ENCODE measurements around the gene LRRC8A. TPM values are rescaled to one million over a fixed set of nuclear protein-coding genes. Genes with fewer than 3 reads are reported as not detected.

LRRC8A gene
- total RNA-seq (2021; ENCODE audit: unreplicated experiment) (22.0 TPM), Bru-seq, nascent RNA (percentile 56 among the genes with signal in this experiment), BruChase-seq, experiment 1, labeled RNA remaining after a 6-hour chase (percentile 58 among the genes with signal in this experiment), BruChase-seq, experiment 2, labeled RNA remaining after a 2-hour chase (percentile 62 among the genes with signal in this experiment)
- polyA plus RNA-seq (2012): 18.5 and 23.4 TPM in 2 replicates
- long read RNA-seq, full-length matches to known transcripts: 12 of 48 reads
- long read RNA-seq, partial matches to known transcripts: 28 of 48 reads
- long read RNA-seq, other reads (novel, unspliced or antisense): 8 of 48 reads

DNA sequence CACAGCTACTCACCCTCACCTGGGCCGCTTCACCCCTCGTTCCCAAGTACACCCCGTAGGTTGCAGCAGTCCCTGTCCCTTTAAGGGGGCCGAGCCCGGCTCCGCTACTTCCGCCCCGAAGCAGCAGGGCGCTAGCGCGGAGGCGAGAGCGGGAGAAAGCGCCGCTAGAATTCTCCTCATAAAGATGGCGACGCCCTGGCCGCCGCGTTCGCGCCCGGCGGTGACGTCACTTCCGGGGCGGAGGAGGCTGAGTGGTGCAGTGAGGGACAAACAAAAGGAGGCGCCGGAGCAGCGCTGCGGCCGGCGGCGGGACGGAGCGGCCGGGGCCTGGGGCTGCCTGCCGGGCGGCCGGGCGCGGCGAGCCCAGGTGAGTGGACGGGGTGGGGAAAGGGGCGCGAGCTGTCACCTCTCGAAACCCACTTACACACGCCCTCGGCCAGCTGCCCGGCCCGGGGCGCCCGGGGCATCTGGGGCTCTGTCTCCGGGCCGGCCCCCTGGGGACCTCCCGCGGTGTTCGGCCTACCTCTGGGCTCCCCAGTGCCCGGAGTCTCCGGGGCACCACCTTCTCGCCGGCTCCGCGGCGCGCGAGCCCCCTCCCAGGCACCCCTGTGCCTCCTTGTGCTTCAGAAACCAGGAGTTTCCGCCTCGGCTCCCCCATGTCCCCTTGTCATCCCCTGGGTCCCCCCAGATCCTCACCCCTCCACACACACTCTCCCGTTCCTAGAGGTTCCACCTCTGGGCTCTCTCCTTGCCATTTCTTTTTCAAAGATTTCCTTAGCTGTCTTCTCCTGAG is at the start of gene LRRC8A, which contains the start of gene KYAT1:
Gene LRRC8A, plus strand, starts transcription at position 250 of the 793 bp plus-strand sequence. CDS start 25,032 bp downstream, outside the sequence.
Gene KYAT1, minus strand, starts transcription at position 67 of the 793 bp plus-strand sequence. CDS start 36,545 bp downstream, outside the sequence.
- no peaks in the 10 kb centered on the region for H3K9me2 ChIP-seq (ENCODE audit: insufficient read depth)
- ChIA-PET RAD21 (ENCODE audit: low non-redundant PET in 1 of 2, low total read pairs in 2 of 2, uncharacterized antibody in 2 of 2, unreplicated experiment in 2 of 2) (interaction anchor here in 1 of 2 experiments (0.6 kb wide), 1 partner anchor 14 kb away, joined by 3 read pairs; no protein-coding TSS in a partner anchor), CTCF (interaction anchor here (1.6 kb wide), 1 partner anchor 247 kb away, joined by 3 read pairs; no protein-coding TSS in a partner anchor), POLR2A (no interaction called here)
- peaks cover 7 to 25% of the 10 kb centered on the region in 2 experiments; a peak in 2 of 4 replicates for H3K4me1 ChIP-seq (ENCODE audit: control insufficient read depth in 1 of 2, insufficient read depth in 2 of 2, low read length in 2 of 2)
- H3K4me3 ChIP-seq (replicated peaks in 1 of 2; ENCODE audit: low read depth in 1 of 2, low read length in 2 of 2): peak within 1 kb of the TSS; percentile 55 to 100
- H4K20me1 ChIP-seq (ENCODE audit: insufficient read depth): no peaks in the 10 kb centered on the region
- H3K27me3 ChIP-seq (ENCODE audit: insufficient read depth, low read length): no peaks in the 10 kb centered on the region
- H2AFZ ChIP-seq (ENCODE audit: low read depth, low read length, poor library complexity, severe bottlenecking): peak within 1 kb of the TSS; percentile 61
- ATAC-seq (peak; percentile 88), DNase-seq (ENCODE audit: low read depth, low spot score) (peak; percentile 92)
- peak within 1 kb of the TSS; percentile 94 for H3K9ac ChIP-seq (ENCODE audit: low read length)
- peaks cover 35% of the 10 kb centered on the region for H3K79me2 ChIP-seq (ENCODE audit: insufficient read depth, low read length)
- H3K27ac ChIP-seq (ENCODE audit: low read depth, low read length): peak within 1 kb of the TSS; percentile 76
- intact Hi-C loops (cut with micrococcal nuclease): loop anchor here (5.0 kb wide), 2 partner anchors 150 to 245 kb away; no protein-coding TSS in a partner anchor
- peaks cover 0 to 5% of the 10 kb centered on the region in 2 experiments; a peak in 1 of 4 replicates for H3K36me3 ChIP-seq (ENCODE audit: control insufficient read depth in 1 of 2, insufficient read depth in 2 of 2, low read length in 2 of 2)
- H3K4me2 ChIP-seq (ENCODE audit: low read length): peak within 1 kb of the TSS; percentile 99
- BruUV-seq (replicated peaks): no TSS peak
- no peaks in the 10 kb centered on the region for H3K9me3 ChIP-seq (ENCODE audit: control insufficient read depth in 1 of 2, insufficient read depth in 1 of 2, low read depth in 1 of 2, low read length in 2 of 2)
- TF ChIP-seq RAD21 (IDR thresholded peaks at IDR 0.05; ENCODE audit: low read depth) (no peak), ZNF274 (IDR thresholded peaks at IDR 0.05; ENCODE audit: low read depth, low read length) (no peak), SIN3A (IDR thresholded peaks at IDR 0.05; ENCODE audit: low read depth) (no peak), EZH2 (IDR thresholded peaks at IDR 0.05) (no peak), TCF7L2 (IDR thresholded peaks at IDR 0.05; ENCODE audit: borderline replicate concordance, extremely low read depth, insufficient read depth, insufficient read length) (peak; percentile 34), CBX3 (IDR thresholded peaks at IDR 0.05; ENCODE audit: low read depth) (no peak), ELF1 (IDR thresholded peaks at IDR 0.05; ENCODE audit: borderline replicate concordance, low read depth) (no peak), POLR2A (IDR thresholded peaks at IDR 0.05; ENCODE audit: borderline replicate concordance, extremely low read depth, insufficient read depth, insufficient read length) (peak; percentile 75), YY1 (IDR thresholded peaks at IDR 0.05; ENCODE audit: extremely low read depth, insufficient replicate concordance, low read depth, low read length) (peak; percentile 98), EGR1 (IDR thresholded peaks at IDR 0.05; ENCODE audit: low read depth) (no peak), SRF (IDR thresholded peaks at IDR 0.05; ENCODE audit: low read depth) (no peak), JUND (IDR thresholded peaks at IDR 0.05) (no peak), ZFX (IDR thresholded peaks at IDR 0.05) (peak; percentile 83; the same call in 1 of the 2 replicates), FOSL1 (IDR thresholded peaks at IDR 0.05; ENCODE audit: low read depth) (no peak), POLR2AphosphoS5 (IDR thresholded peaks at IDR 0.05; ENCODE audit: low read depth, low read length) (peak; percentile 66), CEBPB (IDR thresholded peaks at IDR 0.05; ENCODE audit: low read depth) (no peak)
- TF ChIP-seq, protein P1, sequence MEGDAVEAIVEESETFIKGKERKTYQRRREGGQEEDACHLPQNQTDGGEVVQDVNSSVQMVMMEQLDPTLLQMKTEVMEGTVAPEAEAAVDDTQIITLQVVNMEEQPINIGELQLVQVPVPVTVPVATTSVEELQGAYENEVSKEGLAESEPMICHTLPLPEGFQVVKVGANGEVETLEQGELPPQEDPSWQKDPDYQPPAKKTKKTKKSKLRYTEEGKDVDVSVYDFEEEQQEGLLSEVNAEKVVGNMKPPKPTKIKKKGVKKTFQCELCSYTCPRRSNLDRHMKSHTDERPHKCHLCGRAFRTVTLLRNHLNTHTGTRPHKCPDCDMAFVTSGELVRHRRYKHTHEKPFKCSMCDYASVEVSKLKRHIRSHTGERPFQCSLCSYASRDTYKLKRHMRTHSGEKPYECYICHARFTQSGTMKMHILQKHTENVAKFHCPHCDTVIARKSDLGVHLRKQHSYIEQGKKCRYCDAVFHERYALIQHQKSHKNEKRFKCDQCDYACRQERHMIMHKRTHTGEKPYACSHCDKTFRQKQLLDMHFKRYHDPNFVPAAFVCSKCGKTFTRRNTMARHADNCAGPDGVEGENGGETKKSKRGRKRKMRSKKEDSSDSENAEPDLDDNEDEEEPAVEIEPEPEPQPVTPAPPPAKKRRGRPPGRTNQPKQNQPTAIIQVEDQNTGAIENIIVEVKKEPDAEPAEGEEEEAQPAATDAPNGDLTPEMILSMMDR (IDR thresholded peaks at IDR 0.05 in 2 of 3, conservative IDR thresholded peaks at IDR 0.05 in 1 of 3; ENCODE audit: borderline replicate concordance in 1 of 3, insufficient read depth in 1 of 3, low read depth in 2 of 3, low read length in 2 of 3): 0 out of 6 replicates have a peak, but pooled peaks of 1 of the 3 experiments have one; percentile 5
- TF ChIP-seq, protein P2, sequence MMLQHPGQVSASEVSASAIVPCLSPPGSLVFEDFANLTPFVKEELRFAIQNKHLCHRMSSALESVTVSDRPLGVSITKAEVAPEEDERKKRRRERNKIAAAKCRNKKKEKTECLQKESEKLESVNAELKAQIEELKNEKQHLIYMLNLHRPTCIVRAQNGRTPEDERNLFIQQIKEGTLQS (IDR thresholded peaks at IDR 0.05): no peak
- TF ChIP-seq, protein P3, sequence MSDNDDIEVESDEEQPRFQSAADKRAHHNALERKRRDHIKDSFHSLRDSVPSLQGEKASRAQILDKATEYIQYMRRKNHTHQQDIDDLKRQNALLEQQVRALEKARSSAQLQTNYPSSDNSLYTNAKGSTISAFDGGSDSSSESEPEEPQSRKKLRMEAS (IDR thresholded peaks at IDR 0.05): no peak
- TF ChIP-seq, protein P4, sequence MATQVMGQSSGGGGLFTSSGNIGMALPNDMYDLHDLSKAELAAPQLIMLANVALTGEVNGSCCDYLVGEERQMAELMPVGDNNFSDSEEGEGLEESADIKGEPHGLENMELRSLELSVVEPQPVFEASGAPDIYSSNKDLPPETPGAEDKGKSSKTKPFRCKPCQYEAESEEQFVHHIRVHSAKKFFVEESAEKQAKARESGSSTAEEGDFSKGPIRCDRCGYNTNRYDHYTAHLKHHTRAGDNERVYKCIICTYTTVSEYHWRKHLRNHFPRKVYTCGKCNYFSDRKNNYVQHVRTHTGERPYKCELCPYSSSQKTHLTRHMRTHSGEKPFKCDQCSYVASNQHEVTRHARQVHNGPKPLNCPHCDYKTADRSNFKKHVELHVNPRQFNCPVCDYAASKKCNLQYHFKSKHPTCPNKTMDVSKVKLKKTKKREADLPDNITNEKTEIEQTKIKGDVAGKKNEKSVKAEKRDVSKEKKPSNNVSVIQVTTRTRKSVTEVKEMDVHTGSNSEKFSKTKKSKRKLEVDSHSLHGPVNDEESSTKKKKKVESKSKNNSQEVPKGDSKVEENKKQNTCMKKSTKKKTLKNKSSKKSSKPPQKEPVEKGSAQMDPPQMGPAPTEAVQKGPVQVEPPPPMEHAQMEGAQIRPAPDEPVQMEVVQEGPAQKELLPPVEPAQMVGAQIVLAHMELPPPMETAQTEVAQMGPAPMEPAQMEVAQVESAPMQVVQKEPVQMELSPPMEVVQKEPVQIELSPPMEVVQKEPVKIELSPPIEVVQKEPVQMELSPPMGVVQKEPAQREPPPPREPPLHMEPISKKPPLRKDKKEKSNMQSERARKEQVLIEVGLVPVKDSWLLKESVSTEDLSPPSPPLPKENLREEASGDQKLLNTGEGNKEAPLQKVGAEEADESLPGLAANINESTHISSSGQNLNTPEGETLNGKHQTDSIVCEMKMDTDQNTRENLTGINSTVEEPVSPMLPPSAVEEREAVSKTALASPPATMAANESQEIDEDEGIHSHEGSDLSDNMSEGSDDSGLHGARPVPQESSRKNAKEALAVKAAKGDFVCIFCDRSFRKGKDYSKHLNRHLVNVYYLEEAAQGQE (IDR thresholded peaks at IDR 0.05; ENCODE audit: low read depth): no peak
